ENCODE measurements around the gene SEC16A. TPM values are rescaled to one million over a fixed set of nuclear protein-coding genes. Genes with fewer than 3 reads are reported as not detected.
"Not testable (repeated sequence)": the region's sequence is repeated elsewhere in the genome, so short reads cannot be mapped to it uniquely, and the experiment has no call there.

Gene SEC16A
- polyA plus RNA-seq, 6 donors from 2014 or later = 10.3 to 35.2 (median 20.0) TPM

DNA sequence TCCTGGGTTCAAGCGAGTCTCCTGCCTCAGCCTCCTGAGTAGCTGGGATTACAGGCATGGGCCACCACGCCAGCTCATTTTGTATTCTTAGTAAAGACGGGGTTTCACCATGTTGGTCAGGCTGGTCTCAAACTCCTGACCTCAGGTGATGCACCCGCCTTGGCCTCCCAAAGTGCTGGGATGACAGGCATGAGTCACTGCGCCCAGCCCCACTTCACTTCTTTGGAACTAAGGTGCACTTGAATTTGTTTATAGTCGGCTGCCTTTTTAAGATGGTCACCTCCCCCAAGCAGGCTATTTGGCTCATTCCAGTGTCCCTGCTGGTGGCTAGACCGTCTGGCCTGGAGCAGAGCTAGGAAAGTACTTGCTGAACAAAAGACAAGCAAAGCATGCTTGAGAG, 57.5 kb downstream of the SEC16A start:
- H3K36me3 Mint-ChIP-seq; DNase-seq; H3K9me3 Mint-ChIP-seq; ATAC-seq (ENCODE audit: low read depth in 2 of 2); H3K4me1 Mint-ChIP-seq; H3K27me3 Mint-ChIP-seq: not testable (repeated sequence)
- Mint-ChIP-seq H3K27ac (peak overlapping the region in 4 of 6 donors; percentile 34 to 84 (median 70)), H3K4me3 (peak overlapping the region in 2 of 8 donors; percentile 22)

DNA sequence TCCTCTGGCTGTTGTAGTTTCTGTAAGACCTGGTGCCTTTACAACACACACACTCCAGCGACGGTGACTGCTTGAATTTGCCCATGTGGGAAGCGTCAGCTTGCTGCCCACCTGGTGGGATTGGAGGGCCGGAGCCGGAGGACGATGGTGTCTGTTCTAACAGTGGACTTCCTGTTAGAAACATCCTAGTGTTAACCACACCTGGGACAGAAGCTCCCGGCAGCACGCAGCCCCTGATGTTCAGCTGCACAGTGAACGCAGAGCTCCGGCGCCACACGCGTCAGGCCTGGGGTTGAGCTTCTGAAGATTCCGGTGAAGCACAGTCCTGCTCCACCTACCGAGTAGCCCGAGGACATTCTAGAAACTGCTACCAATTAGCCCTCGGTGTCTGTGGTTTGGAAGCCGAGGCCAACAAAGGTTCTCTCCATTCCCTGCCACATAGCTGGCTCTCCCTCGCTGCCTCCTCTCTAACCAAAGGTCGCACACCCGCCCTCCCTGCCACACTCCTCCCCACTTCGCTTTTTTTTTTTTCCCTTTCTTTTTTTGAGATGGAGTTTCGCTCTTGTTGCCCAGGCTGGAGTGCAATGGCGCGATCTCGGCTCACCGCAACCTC, 58.0 kb downstream of the SEC16A start:
- no peak for DNase-seq
- ATAC-seq (ENCODE audit: low read depth in 2 of 2) = no peak
- Mint-ChIP-seq H3K4me1 (no peaks in the 10 kb centered on the region), H3K4me3 (peak overlapping the region in 2 of 8 donors; percentile 22), H3K36me3 (no peaks in the 10 kb centered on the region), H3K27me3 (no peaks in the 10 kb centered on the region), H3K9me3 (no peaks in the 10 kb centered on the region), H3K27ac (peak overlapping the region in 1 of 6 donors; percentile 28)

DNA sequence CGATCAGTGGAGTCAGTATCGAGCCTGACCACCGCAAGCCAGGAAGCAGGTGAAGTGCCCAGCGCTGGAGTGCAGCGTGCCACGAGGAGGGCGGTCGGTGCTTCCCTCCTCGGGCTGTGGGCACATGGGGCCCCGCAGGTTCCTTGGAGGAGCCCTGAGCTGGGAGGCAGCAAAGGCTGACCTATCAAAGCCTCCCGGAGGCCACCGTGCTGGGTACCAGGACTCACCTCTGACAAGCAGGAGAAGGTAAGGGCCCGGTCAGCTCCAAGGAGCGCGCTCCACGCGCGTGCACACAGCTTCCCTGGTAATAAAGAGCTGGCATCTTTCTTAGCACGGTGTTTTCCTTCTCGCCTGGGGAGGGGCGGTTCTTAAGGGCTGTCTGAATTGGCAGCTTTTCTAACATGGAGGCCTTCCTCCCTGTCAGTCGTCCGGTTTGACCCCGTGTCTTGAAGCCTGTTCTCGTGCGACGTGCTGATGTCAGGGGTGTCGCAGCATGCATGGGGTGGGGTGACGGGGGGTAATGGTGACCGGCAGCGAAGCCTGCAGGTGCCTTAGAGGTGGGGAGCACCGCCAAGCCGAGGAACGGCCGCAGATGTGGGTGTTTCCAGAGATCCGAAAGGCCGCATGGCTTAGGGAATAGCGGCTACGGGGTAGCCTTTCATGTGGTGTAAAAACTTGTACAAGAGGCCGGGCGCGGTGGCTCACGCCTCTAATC, 59.3 kb downstream of the SEC16A start:
- H3K4me3 Mint-ChIP-seq = no peak overlapping the region
- no peak overlapping the region for H3K27ac Mint-ChIP-seq
- H3K36me3 Mint-ChIP-seq = no peaks in the 10 kb centered on the region
- no peaks in the 10 kb centered on the region for H3K27me3 Mint-ChIP-seq
- no peaks in the 10 kb centered on the region for H3K9me3 Mint-ChIP-seq
- ATAC-seq (ENCODE audit: low read depth in 2 of 2) (no peak), DNase-seq (no peak)
- no peaks in the 10 kb centered on the region for H3K4me1 Mint-ChIP-seq

DNA sequence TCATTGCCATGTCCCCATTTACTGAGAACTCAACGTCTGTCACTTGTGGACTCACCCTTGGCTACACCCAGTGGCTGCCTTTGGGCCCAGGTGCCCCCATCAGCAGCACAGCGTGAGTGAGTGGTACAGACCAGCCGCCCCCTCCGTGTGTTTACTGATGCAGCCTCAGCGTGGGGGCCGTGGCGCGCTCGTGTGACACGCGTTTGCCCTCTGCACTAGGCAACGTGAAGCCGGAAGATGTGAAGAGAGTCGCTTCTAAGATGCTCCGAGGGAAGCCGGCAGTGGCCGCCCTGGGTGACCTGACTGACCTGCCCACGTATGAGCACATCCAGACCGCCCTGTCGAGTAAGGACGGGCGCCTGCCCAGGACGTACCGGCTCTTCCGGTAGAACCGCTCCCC, 60.0 kb downstream of the SEC16A start:
- Mint-ChIP-seq H3K27me3 (no peaks in the 10 kb centered on the region), H3K4me1 (no peaks in the 10 kb centered on the region), H3K36me3 (no peaks in the 10 kb centered on the region), H3K27ac (no peak overlapping the region), H3K4me3 (no peak overlapping the region), H3K9me3 (no peaks in the 10 kb centered on the region)
- ATAC-seq (ENCODE audit: low read depth in 2 of 2) = no peak
- no peak for DNase-seq

DNA sequence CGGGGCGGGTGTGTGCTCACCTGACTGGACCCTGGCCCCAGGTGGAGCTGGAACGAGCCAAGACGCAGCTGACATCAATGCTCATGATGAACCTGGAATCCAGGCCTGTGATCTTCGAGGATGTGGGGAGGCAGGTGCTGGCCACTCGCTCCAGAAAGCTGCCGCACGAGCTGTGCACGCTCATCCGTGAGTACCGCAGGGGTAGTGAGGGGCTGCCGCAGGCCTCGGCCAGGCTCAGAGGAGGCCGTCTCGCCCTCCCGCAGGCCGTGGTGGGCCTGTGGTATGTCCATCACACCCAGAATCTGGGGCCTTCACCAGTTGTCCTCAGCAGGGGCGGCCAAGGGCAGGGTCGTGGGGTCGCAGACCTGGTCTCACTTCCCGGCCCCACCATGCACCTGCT, 61.0 kb downstream of the SEC16A start:
- Mint-ChIP-seq H3K9me3 (no peaks in the 10 kb centered on the region), H3K27me3 (no peaks in the 10 kb centered on the region), H3K4me3 (no peak overlapping the region), H3K27ac (no peak overlapping the region), H3K4me1 (no peaks in the 10 kb centered on the region), H3K36me3 (no peaks in the 10 kb centered on the region)
- ATAC-seq (ENCODE audit: low read depth in 2 of 2) = no peak
- DNase-seq = no peak

DNA sequence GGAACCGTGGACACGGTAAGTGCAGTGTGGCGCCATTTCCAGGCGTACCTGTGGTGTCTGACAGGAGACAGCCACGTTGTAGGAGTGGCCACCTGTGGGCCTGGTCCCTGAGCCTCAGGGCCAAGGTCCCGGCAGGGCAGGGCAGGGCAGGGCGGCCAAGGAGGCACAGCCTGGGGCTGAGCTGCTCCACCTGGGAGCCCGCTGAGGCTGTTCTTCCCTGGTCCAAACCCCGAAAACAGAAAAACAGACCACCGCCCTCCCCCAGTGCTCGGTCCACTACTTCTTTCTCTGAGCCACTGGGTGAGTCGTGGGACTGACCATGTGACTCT, 63.8 kb downstream of the SEC16A start:
- Mint-ChIP-seq H3K36me3 (no peaks in the 10 kb centered on the region), H3K27ac (no peak overlapping the region)

DNA sequence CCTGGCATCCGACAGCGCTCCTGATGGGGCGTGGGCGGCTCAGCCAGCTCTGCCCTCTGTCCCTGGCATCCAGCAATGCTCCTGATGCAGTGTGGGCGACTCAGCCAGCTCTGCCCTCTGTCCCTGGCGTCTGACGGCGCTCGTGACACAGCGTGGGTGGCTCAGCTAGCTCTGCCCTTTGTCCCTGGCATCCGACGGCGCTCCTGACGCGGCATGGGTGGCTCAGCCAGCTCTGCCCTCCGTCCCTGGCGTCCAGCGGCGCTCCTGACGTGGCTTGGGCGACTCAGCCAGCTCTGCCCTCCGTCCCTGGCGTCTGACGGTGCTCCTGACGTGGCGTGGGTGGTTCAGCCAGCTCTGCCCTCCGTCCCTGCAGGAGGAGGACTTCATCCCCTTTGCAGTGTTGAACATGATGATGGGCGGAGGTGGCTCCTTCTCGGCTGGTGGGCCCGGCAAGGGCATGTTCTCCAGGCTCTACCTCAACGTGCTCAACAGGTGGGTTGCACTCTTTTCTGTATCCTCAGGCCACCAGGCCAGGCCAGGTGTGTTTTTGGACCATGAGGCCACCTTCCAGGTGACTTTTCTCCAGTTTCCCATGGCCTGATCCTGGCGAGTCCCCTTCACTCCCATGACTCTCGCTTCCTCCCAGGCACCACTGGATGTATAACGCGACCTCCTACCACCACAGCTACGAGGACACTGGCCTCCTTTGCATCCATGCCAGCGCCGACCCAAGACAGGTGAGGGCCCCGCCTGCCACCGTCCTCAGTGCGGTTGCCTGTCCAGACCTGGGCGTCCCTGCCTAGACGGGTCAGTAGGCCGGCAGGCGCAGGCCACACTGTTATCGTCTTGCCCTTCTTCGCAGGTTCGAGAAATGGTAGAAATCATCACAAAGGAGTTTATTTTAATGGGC, 64.4 kb downstream of the SEC16A start:
- Mint-ChIP-seq H3K9me3 (no peaks in the 10 kb centered on the region), H3K27me3 (no peaks in the 10 kb centered on the region), H3K36me3 (no peaks in the 10 kb centered on the region), H3K4me1 (peaks cover 0 to 6% (median 4%) of the 10 kb centered on the region in 3 donors), H3K4me3 (no peak overlapping the region), H3K27ac (peak overlapping the region in 1 of 6 donors; percentile 68)
- ATAC-seq (ENCODE audit: low read depth in 2 of 2) = no peak
- DNase-seq = no peak

More for the DNA sequence above, 63.8 kb downstream of the SEC16A start:
- ATAC-seq (ENCODE audit: low read depth in 2 of 2) (no peak), DNase-seq (no peak)
- Mint-ChIP-seq H3K4me3 (no peak overlapping the region), H3K9me3 (no peaks in the 10 kb centered on the region), H3K27me3 (no peaks in the 10 kb centered on the region), H3K4me1 (no peaks in the 10 kb centered on the region)

DNA sequence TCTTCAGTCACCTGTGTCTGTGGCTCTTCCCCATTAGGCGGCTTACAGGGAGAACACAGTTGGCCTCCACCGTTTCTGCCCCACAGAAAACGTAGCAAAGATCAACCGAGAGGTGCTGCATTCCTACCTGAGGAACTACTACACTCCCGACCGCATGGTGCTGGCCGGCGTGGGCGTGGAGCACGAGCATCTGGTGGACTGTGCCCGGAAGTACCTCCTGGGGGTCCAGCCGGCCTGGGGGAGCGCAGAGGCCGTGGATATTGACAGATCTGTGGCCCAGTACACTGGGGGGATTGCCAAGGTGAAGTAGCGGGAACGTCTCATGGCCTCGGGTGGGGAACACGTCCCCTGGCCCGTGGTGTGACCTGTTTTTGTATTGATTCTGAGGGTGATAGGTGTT, 65.9 kb downstream of the SEC16A start:
- ATAC-seq (ENCODE audit: low read depth in 2 of 2) (no peak), DNase-seq (no peak)
- no peak overlapping the region for H3K27ac Mint-ChIP-seq
- H3K27me3 Mint-ChIP-seq = no peaks in the 10 kb centered on the region
- H3K4me3 Mint-ChIP-seq = no peak overlapping the region
- H3K9me3 Mint-ChIP-seq = no peaks in the 10 kb centered on the region
- H3K36me3 Mint-ChIP-seq = no peaks in the 10 kb centered on the region
- peaks cover 4 to 11% (median 6%) of the 10 kb centered on the region in 3 donors for H3K4me1 Mint-ChIP-seq

DNA sequence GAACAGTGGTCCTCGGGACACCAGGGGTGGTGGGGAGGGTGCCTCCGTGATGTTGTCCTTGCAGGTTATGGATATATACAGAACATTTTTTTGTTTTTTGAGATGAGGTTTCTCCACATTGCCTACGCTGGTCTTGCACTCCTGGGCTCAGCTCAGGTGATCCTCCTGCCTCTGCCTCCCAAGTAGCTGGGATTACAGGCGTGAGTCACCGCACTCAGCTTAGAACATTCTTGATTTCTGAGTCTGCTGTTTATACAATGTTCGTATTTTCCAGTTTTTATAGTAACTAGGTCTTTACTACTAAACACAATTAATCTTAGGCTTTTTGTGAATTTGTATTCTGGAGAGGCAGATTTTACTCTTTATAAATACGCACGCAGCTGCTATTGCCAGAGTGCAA, 66.4 kb downstream of the SEC16A start:
- Mint-ChIP-seq H3K27me3 (no peaks in the 10 kb centered on the region), H3K36me3 (no peaks in the 10 kb centered on the region), H3K4me1 (peaks cover 6 to 15% (median 9%) of the 10 kb centered on the region in 3 donors), H3K9me3 (no peaks in the 10 kb centered on the region), H3K4me3 (peak overlapping the region in 1 of 8 donors; percentile 71), H3K27ac (no peak overlapping the region)
- DNase-seq (no peak), ATAC-seq (ENCODE audit: low read depth in 2 of 2) (no peak)

DNA sequence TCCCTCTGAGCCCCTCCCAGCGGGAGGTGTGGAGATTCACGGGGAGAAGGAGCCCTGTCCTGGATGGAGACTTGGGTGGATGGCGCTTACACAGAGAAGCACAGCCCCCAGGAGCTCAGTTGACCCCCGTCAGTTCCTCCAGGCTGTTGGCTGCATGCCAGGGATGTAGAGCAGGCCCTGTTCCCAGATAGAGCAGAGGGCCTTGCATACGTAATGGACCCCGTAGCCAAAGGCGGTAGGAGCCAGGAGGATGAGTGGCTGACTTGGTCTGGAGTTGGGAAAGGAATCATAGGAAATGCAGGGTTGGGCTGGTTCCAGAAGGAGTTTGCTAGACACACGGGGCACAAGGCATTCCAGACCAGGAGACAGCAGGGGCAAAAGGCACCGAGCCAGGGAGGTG, 69.9 kb downstream of the SEC16A start:
- DNase-seq (no peak), ATAC-seq (ENCODE audit: low read depth in 2 of 2) (no peak)
- Mint-ChIP-seq H3K27me3 (no peaks in the 10 kb centered on the region), H3K9me3 (no peaks in the 10 kb centered on the region), H3K4me3 (peak overlapping the region in 3 of 8 donors; percentile 2 to 47 (median 10)), H3K36me3 (peaks cover 0 to 8% of the 10 kb centered on the region in 2 donors), H3K4me1 (peaks cover 29 to 43% (median 34%) of the 10 kb centered on the region in 3 donors), H3K27ac (peak overlapping the region in 2 of 6 donors; percentile 14 to 59)

DNA sequence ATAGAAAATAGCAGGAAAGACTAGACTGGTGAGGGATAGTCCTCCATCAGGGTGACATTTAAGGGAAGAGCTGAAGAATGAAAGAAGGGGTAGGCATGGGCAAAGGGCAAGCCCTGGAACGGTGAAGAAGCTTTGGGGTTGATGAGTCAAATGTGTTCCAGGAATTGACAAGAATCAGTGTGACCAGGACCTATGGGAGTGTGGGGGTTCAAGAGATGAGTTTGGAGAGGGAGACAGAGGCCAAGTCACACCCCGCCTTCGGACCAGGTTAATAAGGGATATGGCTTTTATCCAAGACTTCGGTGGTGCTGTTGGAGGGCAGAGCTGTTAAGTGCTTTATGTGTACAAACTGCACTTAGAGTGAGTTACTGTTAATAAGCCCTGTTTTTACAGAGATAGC, 71.5 kb downstream of the SEC16A start:
- DNase-seq (no peak), ATAC-seq (ENCODE audit: low read depth in 2 of 2) (no peak)
- H3K4me1 Mint-ChIP-seq = peaks cover 33 to 52% (median 34%) of the 10 kb centered on the region in 3 donors
- peaks cover 0 to 8% of the 10 kb centered on the region in 2 donors for H3K36me3 Mint-ChIP-seq
- no peaks in the 10 kb centered on the region for H3K9me3 Mint-ChIP-seq
- peak overlapping the region; percentile 81 to 97 (median 92) for H3K27ac Mint-ChIP-seq
- peak overlapping the region; percentile 86 to 95 (median 90) for H3K4me3 Mint-ChIP-seq
- no peaks in the 10 kb centered on the region for H3K27me3 Mint-ChIP-seq

DNA sequence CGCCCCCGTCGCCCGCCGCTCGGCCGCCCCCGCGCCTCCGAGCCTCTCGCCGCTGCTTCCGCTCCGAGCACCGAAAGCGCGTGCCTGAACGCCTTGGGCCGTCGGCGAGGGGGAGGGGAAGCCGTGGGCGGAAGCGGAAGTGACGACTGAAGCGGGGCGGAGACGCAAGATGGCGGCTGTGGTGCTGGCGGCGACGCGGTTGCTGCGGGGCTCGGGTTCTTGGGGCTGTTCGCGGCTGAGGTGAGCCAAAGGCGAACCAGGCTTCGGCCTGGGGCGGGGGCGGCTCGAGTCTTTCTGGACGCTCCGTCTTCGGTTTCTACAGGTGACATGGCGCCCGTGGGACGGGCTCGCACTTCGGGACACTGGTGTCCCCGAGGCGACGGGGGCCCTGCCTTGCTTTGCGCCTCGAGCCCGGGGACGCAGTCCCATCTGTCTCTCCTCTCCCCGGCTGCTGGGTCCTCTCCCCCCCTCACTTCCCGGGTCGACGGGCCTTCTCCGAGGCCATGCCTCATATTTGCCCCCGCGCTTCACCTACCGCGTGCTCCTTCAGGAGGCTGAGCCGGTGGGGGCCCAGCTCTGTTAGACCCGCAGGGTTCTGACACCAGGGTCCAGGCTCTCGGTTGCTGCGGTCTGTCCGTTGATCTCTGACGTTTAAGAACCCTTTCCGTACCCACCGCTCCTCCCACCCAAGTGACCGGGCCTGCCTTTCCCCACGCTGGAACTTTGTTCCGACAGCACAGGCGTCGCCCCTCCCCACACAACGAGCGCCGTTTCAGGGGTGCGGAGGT, 72.1 kb downstream of the SEC16A start, which contains the start of the genes ENTR1 and PMPCA:
ENTR1 (minus strand) TSS at position 115 of the 788 bp plus-strand sequence. CDS start 217 bp downstream, outside the sequence.
PMPCA (plus strand) TSS at position 159 of the 788 bp plus-strand sequence; CDS start at position 170, 11 bp downstream.
- peak within 1 kb of the TSS; percentile 81 to 97 (median 94) for H3K27ac Mint-ChIP-seq
- H3K4me3 Mint-ChIP-seq = peak within 1 kb of the TSS; percentile 86 to 95 (median 92)
- peak; percentile 92 for DNase-seq
- peak; percentile 85 to 91 for ATAC-seq (ENCODE audit: low read depth in 2 of 2)
- no peaks in the 10 kb centered on the region for H3K9me3 Mint-ChIP-seq
- no peaks in the 10 kb centered on the region for H3K27me3 Mint-ChIP-seq
- peaks cover 33 to 56% (median 34%) of the 10 kb centered on the region in 3 donors for H3K4me1 Mint-ChIP-seq
- peaks cover 0 to 8% of the 10 kb centered on the region in 2 donors for H3K36me3 Mint-ChIP-seq

All from naive B cell (primary cell).